ENCODE data around the gene SORCS1. TPM values are rescaled to one million over a fixed set of nuclear protein-coding genes. Genes with fewer than 3 reads are reported as not detected.
A peak's percentile ranks its signal among the peaks of the same experiment; 100 is the strongest.

Gene SORCS1
- total and polyA plus RNA-seq, 2 donors (not counting 1 experiment from before 2014, with no cell fraction given) = under 0.01 to 0.01 TPM

DNA sequence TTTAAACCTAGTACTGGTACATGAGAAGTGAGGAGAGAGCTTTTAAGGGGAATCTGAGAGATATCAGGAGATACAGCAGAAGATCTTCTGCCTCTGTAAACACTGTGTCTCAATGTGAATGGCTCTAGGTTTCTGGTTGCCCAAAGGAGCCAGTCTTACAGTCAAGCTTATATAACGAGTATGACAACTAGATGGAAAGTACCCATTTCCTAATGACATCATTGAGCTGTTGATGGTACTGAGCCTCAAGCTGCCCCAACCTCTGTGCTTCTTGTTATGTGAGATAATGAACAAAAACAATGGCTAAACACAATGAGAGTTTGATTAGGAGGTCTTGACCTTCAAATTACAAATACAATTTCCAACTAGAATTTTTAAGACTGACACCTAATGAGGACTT is 451.5 kb downstream of the SORCS1 start:
- no peak overlapping the region for H3K4me3 ChIP-seq (replicated peaks in 1 of 4; ENCODE audit: control extremely low read depth in 1 of 4, insufficient read depth in 1 of 4, low read depth in 3 of 4, low read length in 4 of 4)
- H3K36me3 ChIP-seq (ENCODE audit: control insufficient read depth, insufficient read depth, low read length) = no peaks in the 10 kb centered on the region
- TF ChIP-seq, protein P1, sequence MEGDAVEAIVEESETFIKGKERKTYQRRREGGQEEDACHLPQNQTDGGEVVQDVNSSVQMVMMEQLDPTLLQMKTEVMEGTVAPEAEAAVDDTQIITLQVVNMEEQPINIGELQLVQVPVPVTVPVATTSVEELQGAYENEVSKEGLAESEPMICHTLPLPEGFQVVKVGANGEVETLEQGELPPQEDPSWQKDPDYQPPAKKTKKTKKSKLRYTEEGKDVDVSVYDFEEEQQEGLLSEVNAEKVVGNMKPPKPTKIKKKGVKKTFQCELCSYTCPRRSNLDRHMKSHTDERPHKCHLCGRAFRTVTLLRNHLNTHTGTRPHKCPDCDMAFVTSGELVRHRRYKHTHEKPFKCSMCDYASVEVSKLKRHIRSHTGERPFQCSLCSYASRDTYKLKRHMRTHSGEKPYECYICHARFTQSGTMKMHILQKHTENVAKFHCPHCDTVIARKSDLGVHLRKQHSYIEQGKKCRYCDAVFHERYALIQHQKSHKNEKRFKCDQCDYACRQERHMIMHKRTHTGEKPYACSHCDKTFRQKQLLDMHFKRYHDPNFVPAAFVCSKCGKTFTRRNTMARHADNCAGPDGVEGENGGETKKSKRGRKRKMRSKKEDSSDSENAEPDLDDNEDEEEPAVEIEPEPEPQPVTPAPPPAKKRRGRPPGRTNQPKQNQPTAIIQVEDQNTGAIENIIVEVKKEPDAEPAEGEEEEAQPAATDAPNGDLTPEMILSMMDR (conservative IDR thresholded peaks at IDR 0.05 in 1 of 2, IDR thresholded peaks at IDR 0.05 in 1 of 2; ENCODE audit: low read depth in 1 of 2, low read length in 2 of 2) = no peak
- no peak for TF ChIP-seq EZH2 (IDR thresholded peaks at IDR 0.05; ENCODE audit: low read length, missing control alignments)
- no peak overlapping the region for H3K27ac ChIP-seq (ENCODE audit: insufficient read depth, low read length)
- no peak overlapping the region for H2AFZ ChIP-seq (ENCODE audit: low read length)
- H3K4me2 ChIP-seq (ENCODE audit: extremely low read depth, insufficient read depth, low read length) = no peak overlapping the region
- H3K27me3 ChIP-seq (ENCODE audit: control insufficient read depth, insufficient read depth, low read length) = no peaks in the 10 kb centered on the region
- no peaks in the 10 kb centered on the region for H3K9me3 ChIP-seq (ENCODE audit: control insufficient read depth, insufficient read depth, low read depth, low read length)
- H4K20me1 ChIP-seq (ENCODE audit: control insufficient read depth, extremely low read depth, insufficient read depth, low read length) = no peaks in the 10 kb centered on the region
- H3K79me2 ChIP-seq (ENCODE audit: control insufficient read depth, insufficient read depth, low read length) = no peaks in the 10 kb centered on the region
- no peak for DNase-seq (ENCODE audit: low read depth in 2 of 2)
- no peak overlapping the region for H3K9ac ChIP-seq (ENCODE audit: insufficient read depth, low read length)
- no peaks in the 10 kb centered on the region for H3K4me1 ChIP-seq (ENCODE audit: control insufficient read depth, extremely low read depth, insufficient read depth, low read length)

DNA sequence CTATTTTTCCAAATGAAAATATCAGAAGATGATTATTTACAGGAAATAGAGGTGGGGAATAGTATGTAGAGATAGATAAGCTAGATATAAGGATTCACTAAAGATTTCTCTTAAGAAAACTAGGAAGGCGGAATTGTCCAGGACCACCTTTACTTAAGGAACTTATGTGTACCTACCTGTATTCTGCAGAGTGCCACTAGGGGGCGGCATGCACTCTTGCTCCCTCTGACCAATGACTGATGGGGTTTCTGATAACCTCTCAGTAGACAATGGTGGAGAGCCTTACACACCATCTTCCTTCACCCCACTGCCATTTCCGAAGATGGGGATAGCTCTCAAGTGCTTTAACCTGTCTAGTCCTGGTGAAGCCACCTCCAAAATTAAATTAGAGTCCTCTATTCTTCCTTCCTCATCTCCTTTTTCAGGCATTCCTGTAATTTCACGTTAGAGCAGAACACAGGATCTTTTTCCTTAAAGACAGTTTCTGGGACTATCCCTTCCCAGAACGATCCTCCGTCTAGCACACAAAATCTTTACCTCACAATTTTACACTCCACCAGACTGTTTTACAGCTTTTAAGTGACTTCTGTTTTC is 453.1 kb downstream of the SORCS1 start:
- no peak overlapping the region for H3K9ac ChIP-seq (ENCODE audit: insufficient read depth, low read length)
- H4K20me1 ChIP-seq (ENCODE audit: control insufficient read depth, extremely low read depth, insufficient read depth, low read length) = no peaks in the 10 kb centered on the region
- no peaks in the 10 kb centered on the region for H3K4me1 ChIP-seq (ENCODE audit: control insufficient read depth, extremely low read depth, insufficient read depth, low read length)
- no peaks in the 10 kb centered on the region for H3K36me3 ChIP-seq (ENCODE audit: control insufficient read depth, insufficient read depth, low read length)
- H3K79me2 ChIP-seq (ENCODE audit: control insufficient read depth, insufficient read depth, low read length) = no peaks in the 10 kb centered on the region
- TF ChIP-seq, protein P1 (conservative IDR thresholded peaks at IDR 0.05 in 1 of 2, IDR thresholded peaks at IDR 0.05 in 1 of 2; ENCODE audit: low read depth in 1 of 2, low read length in 2 of 2) = peak; percentile 39 to 44
- TF ChIP-seq EZH2 (IDR thresholded peaks at IDR 0.05; ENCODE audit: low read length, missing control alignments) = no peak
- no peak overlapping the region for H3K4me3 ChIP-seq (replicated peaks in 1 of 4; ENCODE audit: control extremely low read depth in 1 of 4, insufficient read depth in 1 of 4, low read depth in 3 of 4, low read length in 4 of 4)
- H3K9me3 ChIP-seq (ENCODE audit: control insufficient read depth, insufficient read depth, low read depth, low read length) = no peaks in the 10 kb centered on the region
- no peaks in the 10 kb centered on the region for H3K27me3 ChIP-seq (ENCODE audit: control insufficient read depth, insufficient read depth, low read length)
- DNase-seq (ENCODE audit: low read depth in 2 of 2) = peak in 1 of 2 donors; percentile 2
- no peak overlapping the region for H2AFZ ChIP-seq (ENCODE audit: low read length)
- H3K4me2 ChIP-seq (ENCODE audit: extremely low read depth, insufficient read depth, low read length) = no peak overlapping the region
- H3K27ac ChIP-seq (ENCODE audit: insufficient read depth, low read length) = no peak overlapping the region

DNA sequence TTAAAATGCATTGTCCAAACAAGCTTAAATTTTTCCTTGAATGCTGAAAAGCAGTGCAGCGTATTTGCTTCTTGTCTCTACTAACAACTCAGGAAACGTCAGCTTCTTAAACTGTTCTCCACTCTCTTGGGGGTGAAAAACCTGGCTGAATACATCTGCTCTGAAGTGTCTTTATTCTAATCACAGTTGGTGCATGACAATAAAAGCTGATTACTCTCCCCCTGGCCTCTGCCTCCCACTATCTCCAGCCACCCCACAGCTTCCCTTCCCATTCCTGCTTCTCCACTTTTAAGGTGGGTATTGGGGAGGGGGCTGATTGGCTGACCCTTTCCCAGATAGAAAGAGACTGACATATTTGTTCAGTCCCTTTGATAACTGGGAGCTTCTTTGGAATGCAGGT is 456.0 kb downstream of the SORCS1 start:
- H3K4me1 ChIP-seq (ENCODE audit: control insufficient read depth, extremely low read depth, insufficient read depth, low read length) = no peaks in the 10 kb centered on the region
- TF ChIP-seq EZH2 (IDR thresholded peaks at IDR 0.05; ENCODE audit: low read length, missing control alignments) = no peak
- TF ChIP-seq, protein P1 (conservative IDR thresholded peaks at IDR 0.05 in 1 of 2, IDR thresholded peaks at IDR 0.05 in 1 of 2; ENCODE audit: low read depth in 1 of 2, low read length in 2 of 2) = no peak
- no peaks in the 10 kb centered on the region for H3K79me2 ChIP-seq (ENCODE audit: control insufficient read depth, insufficient read depth, low read length)
- no peak overlapping the region for H2AFZ ChIP-seq (ENCODE audit: low read length)
- no peak overlapping the region for H3K9ac ChIP-seq (ENCODE audit: insufficient read depth, low read length)
- no peak overlapping the region for H3K27ac ChIP-seq (ENCODE audit: insufficient read depth, low read length)
- no peaks in the 10 kb centered on the region for H4K20me1 ChIP-seq (ENCODE audit: control insufficient read depth, extremely low read depth, insufficient read depth, low read length)
- H3K4me2 ChIP-seq (ENCODE audit: extremely low read depth, insufficient read depth, low read length) = no peak overlapping the region
- H3K9me3 ChIP-seq (ENCODE audit: control insufficient read depth, insufficient read depth, low read depth, low read length) = no peaks in the 10 kb centered on the region
- DNase-seq (ENCODE audit: low read depth in 2 of 2) = no peak
- H3K36me3 ChIP-seq (ENCODE audit: control insufficient read depth, insufficient read depth, low read length) = no peaks in the 10 kb centered on the region
- H3K27me3 ChIP-seq (ENCODE audit: control insufficient read depth, insufficient read depth, low read length) = no peaks in the 10 kb centered on the region
- no peak overlapping the region for H3K4me3 ChIP-seq (replicated peaks in 1 of 4; ENCODE audit: control extremely low read depth in 1 of 4, insufficient read depth in 1 of 4, low read depth in 3 of 4, low read length in 4 of 4)
